Tongue (tissue), 2 donors: ENCODE results near the gene USP5. TPM values are rescaled to one million over a fixed set of nuclear protein-coding genes. Genes with fewer than 3 reads are reported as not detected.

Experiments used
- DNase-seq: peaks from one replicate; pipeline ENCODE4 v3.0.0-alpha.2; 2015
- total RNA-seq: library from RNA; depleted of rRNA; stranded (reverse); fragments of >200 nt; gene quantifications from one replicate; pipeline ENCODE4 v1.2.3, GENCODE V29; 2014

The USP5 gene, protein sequence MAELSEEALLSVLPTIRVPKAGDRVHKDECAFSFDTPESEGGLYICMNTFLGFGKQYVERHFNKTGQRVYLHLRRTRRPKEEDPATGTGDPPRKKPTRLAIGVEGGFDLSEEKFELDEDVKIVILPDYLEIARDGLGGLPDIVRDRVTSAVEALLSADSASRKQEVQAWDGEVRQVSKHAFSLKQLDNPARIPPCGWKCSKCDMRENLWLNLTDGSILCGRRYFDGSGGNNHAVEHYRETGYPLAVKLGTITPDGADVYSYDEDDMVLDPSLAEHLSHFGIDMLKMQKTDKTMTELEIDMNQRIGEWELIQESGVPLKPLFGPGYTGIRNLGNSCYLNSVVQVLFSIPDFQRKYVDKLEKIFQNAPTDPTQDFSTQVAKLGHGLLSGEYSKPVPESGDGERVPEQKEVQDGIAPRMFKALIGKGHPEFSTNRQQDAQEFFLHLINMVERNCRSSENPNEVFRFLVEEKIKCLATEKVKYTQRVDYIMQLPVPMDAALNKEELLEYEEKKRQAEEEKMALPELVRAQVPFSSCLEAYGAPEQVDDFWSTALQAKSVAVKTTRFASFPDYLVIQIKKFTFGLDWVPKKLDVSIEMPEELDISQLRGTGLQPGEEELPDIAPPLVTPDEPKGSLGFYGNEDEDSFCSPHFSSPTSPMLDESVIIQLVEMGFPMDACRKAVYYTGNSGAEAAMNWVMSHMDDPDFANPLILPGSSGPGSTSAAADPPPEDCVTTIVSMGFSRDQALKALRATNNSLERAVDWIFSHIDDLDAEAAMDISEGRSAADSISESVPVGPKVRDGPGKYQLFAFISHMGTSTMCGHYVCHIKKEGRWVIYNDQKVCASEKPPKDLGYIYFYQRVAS
- total RNA-seq = 67.0 TPM

DNA sequence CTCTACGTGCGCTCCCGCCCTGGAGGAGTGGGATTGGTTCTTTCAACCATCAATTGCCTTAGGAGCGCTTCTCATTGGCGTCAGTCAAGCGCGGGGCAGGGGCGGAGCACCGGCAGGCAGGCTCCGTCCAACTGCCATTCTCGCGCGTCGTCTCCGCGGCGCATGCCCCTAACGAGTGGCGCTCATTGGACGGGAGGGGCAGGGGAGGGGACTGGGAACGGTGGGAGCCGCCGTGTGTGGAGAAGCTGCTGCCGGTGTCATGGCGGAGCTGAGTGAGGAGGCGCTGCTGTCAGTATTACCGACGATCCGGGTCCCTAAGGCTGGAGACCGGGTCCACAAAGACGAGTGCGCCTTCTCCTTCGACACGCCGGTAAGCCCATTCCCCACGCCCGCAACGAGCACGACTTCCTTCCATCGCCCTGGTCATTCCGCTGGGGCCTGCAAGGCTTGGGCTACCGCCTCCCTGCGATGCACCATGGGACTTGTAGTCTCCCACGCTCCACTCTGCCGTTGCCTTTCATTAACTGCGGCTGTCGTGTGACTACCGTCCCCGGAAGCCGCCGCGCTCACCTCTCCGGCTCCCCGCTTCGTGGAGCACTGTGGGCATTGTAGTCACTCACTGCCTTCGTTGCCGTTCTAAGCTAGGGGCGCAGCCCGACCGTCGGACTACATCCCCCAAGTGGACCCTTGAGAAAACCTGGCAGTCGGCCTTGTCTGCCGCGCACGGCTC, at the start of gene USP5:
TSS of gene USP5 (plus strand) at position 230 of the 730 bp plus-strand sequence. CDS start at position 260, 30 bp downstream.
- DNase-seq = peak; percentile 100

DNA sequence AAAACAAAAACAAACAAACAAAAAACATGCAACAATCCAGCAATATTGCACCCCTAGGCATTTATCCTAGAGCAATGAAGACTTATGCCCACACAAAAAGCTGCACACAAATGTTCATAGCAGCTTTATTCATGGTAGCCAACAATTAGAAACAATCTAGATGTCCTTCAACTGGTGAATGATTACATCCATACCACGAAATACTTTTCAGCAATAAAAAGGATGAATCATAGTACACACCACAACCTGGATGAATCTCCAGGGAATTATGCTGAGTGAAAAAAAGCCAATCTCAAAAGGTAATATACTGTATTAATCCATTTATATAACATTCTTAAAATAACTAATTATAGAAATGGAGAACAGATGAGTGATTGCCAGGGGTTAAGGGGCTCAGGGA, 44.8 kb upstream of the USP5 start:
- DNase-seq = no peak

DNA sequence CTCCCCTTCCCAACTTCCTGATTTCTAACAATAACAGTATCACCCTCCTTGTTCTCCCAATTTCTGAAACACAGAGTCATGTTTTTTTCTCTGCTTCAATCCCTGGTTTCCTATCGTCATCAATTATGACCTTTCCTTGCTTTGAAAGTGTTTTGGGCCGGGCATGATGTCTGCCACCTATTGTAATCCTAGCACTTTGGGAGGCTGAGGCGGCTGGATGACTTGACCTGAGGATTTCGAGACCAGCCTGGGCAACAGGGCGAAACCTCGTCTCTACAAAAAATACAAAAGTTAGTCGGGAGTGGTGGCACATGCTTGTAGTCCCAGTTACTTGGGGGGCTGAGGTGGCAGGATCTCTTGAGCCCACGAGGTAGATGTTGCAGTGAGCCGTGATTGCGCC, 42.9 kb upstream of the USP5 start:
- DNase-seq = no peak

DNA sequence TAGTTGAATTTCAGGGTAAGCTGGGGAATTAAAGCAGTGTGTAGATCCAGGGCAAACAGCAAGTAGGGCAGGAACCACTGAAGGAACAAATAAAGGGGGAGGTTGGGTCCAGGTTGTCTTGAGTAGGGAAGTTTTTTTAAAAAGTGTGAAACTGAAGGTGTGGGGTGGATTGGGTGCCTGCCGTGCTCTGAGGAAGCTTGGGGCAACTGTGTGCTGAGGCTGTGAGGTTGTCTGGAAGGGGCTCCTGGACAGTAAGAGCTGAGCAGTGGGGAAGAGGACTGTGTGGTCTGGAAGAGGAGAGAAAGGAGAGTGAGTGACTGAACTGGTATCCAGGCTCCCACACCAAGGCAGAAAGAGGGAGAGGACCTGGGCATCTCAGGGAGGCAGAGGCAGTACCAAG, 41.2 kb upstream of the USP5 start:
- DNase-seq = no peak

DNA sequence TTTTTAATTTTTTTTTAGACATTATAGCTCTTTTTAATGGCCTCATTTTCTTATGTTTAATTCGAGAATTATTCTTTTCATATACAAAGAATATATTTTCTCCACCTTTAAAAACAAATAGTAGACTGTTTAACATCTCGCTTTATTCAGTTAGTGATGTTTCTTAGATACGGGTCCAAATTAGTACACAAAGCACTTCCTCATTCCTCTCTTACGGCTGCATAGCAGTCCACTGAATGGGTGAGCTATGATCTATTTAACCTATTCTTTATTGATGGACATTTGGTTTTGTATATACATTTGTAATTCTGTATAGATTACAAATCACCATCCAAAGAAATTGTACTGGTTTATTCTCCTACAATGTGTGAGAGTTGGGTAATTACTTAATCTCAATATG, 38.6 kb upstream of the USP5 start:
- no peak for DNase-seq

DNA sequence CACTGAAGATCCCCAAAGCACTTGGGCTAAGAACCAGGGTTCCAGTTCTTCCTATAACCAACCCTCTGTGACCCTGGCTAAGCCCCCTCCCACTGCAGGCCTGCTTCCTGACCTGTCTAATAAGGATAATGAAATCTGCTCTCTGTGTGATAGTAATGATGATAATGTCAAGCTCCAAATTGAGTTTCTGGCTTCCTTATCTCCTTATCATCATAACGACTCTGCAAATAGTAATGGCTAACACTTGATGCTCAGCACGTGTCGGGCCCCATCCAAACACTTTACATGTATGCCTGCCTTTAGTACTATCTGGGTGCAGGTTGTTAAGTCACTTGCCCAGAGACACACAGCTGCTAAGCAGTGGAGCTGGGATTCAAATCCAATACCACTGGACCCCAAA, 35.4 kb upstream of the USP5 start:
- DNase-seq = no peak

DNA sequence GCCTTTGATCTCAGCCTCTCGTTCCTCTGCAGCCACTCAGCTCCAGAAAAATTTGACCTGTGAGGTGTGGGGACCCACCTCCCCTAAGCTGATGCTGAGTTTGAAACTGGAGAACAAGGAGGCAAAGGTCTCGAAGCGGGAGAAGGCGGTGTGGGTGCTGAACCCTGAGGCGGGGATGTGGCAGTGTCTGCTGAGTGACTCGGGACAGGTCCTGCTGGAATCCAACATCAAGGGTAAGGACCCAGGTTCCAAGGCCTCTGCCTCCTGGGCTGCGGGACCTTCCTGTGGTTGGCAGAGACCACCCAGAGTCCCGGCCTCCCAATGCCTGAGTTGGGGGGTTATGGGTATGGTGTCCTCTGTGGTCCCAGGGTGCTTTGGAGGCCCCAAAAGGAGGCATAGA, 34.9 kb upstream of the USP5 start:
- DNase-seq = no peak

DNA sequence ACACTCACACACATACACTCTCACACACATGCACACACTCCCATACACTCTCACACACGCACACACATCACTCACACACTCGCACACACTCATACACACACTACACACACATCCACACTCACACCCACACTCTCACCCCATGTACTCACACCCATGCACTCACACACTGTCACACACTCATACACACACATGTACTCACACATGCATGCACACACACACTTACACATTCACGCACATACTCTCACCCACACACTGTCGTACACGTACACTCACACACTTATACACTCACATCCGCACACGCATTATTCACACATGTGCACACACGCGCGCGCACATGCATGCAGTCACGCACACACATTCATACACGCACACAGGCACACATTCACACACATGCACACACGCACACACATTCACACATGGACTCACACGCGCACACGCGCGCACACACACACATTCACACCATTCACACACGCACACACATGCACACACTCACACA, 34.2 kb upstream of the USP5 start:
- no peak for DNase-seq

DNA sequence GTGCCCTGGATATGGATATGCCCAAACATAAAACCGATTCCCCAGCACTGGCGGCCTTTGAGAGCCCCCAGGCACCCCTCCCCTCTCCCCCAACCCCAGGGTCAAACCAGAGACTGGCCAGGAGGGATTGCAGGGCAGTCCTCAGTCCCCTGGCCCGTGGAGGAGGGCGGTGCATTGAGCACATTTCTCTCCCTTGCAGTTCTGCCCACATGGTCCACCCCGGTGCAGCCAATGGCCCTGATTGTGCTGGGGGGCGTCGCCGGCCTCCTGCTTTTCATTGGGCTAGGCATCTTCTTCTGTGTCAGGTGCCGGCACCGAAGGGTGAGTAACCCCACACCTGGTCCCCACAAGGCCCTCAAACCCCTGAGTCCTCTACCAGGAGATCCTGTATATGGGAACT, 33.7 kb upstream of the USP5 start:
- DNase-seq = no peak

DNA sequence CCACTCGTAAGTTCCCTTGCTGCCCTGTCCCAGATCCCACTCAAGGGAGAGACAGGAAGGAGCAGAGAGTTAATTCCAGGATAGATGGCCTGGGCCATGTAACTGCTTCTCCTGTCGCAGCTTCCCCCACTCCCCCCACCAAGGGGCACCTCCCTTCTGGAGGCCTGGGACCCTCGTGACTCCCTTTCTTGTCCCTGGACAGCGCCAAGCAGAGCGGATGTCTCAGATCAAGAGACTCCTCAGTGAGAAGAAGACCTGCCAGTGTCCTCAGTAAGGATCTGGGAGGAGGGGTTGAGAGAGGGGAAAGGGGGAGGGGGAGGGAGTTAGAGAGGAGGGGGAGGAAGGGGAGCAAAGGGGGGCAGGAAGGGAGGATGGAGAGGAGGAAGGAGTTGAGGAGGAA, 33.3 kb upstream of the USP5 start:
- DNase-seq = no peak

DNA sequence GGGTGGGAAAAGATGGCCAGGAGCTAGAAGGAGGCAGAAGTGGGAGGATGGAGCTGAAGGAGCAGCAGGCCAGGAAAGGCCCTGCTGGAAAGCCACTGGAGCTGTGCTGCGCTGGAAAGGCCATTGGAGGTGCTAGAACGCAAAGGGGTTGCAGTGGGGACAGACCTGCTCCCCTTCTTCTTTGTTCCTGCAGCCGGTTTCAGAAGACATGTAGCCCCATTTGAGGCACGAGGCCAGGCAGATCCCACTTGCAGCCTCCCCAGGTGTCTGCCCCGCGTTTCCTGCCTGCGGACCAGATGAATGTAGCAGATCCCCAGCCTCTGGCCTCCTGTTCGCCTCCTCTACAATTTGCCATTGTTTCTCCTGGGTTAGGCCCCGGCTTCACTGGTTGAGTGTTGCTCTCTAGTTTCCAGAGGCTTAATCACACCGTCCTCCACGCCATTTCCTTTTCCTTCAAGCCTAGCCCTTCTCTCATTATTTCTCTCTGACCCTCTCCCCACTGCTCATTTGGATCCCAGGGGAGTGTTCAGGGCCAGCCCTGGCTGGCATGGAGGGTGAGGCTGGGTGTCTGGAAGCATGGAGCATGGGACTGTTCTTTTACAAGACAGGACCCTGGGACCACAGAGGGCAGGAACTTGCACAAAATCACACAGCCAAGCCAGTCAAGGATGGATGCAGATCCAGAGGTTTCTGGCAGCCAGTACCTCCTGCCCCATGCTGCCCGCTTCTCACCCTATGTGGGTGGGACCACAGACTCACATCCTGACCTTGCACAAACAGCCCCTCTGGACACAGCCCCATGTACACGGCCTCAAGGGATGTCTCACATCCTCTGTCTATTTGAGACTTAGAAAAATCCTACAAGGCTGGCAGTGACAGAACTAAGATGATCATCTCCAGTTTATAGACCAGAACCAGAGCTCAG, 32.6 kb upstream of the USP5 start:
- no peak for DNase-seq

DNA sequence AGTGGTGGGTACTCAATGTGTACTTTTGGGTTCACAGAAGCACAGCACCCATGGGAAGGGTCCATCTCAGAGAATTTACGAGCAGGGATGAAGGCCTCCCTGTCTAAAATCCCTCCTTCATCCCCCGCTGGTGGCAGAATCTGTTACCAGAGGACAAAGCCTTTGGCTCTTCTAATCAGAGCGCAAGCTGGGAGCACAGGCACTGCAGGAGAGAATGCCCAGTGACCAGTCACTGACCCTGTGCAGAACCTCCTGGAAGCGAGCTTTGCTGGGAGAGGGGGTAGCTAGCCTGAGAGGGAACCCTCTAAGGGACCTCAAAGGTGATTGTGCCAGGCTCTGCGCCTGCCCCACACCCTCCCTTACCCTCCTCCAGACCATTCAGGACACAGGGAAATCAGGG, 31.8 kb upstream of the USP5 start:
- DNase-seq = no peak

DNA sequence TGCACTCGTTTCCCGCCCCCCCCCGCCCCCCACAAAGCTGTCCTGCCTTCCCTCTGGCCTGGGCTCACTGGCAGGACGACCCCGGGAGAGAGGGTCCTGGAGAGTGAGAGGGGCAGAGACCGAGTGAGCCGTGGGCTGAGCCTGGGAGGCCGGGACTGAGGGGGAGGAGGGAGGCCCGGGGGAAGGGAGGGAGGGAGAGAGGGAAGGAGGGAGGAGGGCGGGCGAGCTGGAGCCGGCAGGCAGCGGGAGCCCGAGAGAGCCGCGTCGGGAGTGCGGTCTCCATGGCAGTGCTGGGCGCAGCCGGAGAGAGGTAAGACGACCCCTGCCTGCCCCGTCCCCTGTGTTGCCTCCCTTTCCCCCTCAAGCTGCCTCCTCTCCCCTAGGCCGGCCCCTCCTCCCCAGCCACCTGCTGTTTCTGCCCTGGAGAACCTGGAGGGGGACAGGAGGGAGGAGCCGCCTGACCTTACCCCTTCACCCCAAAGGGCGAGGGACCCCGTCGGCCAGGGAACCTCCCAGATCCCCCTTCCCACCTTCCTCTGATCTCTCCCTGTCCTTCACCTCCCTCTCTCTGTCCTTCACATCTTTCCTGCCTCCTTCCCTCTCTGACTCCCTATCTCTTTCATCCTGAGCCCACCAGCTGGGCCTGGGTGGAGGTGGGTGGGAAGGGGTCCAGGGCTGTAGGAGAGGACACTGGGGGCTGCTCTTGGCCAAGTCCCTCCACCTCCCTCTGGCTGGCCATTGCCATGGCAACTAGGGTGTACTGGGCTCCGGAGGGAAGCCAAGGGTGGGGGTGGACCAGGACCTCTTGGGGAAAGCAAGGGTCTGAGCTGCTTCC, 30.1 kb upstream of the USP5 start, which contains the start of gene GPR162:
TSS of gene GPR162 (plus strand) at position 231 of the 835 bp plus-strand sequence. CDS start 2,078 bp downstream, outside the sequence.
- peak; percentile 83 for DNase-seq

DNA sequence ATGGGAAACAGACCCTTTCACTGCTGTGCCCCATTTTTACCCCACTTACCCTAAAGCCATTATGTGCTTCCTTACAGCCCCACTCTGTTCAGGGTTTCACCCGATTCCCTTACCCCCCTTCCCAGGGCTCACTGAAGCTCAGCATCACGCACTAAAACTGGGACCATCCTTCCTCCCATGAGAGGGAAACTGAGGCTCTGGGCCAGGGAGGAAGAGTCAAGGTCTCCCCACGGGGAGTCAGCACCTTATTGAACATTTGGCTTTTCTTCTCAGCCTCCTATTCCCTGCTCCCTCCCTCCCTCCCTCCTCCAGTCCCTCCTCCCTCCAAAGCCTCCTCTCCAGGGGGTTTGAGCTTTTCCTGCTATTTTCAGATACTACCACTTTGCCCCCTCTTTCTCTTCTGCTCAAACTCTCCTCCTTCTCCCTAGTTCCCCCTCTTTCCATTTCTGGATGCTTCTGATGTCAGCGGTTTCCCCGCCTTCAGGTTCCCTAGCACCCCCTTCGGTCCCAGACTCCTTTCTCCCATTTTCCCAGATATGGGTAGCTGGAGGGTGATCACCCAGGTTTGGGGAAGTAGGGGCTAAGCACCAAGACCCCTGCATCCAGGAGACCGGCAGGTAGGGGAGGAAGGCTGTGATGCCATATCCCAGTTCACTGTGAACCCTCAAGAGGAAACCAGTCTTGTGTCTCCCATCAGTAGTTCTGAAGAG, 29.4 kb upstream of the USP5 start:
- DNase-seq = no peak

DNA sequence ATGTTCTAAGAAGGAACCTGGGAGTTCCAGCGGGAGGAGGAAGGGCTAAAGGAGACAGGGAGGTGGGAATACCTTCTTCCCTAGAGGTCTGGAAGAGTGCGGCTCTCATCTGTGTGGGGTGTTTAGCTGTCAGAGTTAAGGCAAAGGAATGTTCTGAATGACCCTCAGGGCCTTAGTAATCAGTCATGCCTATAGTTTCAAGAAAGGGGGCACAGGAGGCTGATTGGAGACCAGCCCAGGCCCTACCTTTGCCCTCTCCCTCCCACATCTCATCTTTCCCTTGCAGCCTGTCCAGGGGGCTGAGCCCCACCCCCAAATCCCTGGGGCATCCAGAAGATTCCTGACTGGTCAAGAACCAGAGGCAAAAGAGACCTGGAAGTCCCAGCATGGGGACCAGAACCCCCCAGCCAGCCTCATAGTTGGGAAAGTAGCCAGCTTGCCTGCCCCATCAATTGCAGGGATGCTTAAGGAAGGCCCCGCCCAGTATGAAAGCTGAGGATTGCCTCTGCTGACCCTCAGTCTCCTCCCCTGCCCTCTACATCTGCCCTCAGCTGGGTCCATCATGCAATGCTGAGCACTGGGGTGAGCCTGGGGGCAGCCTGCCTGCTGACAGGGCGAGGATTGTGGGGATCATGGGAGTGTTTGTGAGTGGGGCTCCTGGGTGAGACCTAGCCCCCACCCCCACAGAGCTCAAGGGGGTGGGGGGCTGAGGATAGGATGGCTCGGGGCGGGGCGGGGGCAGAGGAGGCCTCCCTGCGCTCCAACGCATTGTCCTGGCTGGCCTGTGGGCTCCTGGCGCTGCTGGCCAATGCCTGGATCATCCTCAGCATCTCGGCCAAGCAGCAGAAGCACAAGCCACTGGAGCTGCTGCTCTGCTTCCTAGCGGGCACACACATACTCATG, 28.5 kb upstream of the USP5 start:
- DNase-seq = no peak

DNA sequence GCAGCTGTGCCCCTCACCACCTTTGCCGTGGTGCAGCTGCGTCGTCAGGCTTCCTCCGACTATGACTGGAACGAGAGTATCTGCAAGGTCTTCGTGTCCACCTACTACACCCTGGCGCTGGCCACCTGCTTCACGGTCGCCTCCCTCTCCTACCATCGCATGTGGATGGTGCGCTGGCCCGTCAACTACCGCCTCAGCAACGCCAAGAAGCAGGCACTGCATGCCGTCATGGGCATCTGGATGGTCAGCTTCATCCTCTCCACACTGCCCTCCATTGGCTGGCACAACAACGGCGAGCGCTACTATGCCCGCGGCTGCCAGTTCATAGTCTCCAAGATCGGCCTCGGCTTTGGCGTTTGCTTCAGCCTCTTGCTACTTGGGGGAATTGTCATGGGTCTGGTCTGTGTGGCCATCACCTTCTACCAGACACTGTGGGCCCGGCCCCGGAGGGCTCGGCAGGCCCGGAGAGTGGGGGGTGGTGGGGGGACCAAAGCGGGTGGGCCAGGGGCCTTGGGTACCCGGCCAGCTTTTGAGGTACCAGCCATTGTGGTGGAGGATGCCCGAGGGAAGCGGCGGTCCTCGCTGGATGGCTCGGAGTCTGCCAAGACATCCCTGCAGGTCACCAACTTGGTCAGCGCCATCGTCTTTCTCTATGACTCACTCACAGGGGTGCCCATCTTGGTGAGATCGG, 27.7 kb upstream of the USP5 start:
- no peak for DNase-seq

DNA sequence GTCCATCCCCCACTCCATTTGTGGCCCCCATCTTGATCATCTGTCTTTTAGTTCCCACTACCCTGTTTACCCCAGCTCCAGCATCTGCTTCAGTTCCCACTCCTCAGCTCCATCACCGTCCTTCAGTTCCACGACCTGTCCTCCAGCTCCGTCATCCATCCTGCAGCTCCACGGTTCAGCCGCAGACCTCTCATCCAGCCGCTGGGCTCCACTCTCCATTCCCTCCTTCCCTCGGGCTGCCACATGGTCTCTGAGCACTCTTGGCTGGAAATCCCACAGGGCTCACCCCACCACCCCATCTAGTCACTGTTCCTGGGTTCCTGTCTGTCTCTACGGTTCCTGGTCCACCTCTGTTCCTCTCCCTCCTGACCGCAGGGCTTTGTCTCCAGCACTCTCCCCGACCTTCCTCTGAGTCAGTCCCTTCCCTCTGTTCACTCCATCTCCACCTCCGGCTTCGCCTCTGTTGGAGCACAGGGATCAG, 27.0 kb upstream of the USP5 start:
- DNase-seq = no peak
